Adrenal gland (tissue), 12 donors: ENCODE data around the gene GLP2R. TPM values are rescaled to one million over a fixed set of nuclear protein-coding genes. Genes with fewer than 3 reads are reported as not detected.

Experiments
- DNase-seq, 7 donors: peaks; one replicate each; pipeline ENCODE4 v3.0.0-alpha.2; 2019 to 2020
- H3K27ac ChIP-seq, 5 donors: fragments of 200-600 bp; sonication (generic) in 4 of 5; 1 replicate in 3 of 5; 2 replicates in 2 of 5; pipeline versions ENCODE4 v1.5.1 to v1.8.0; 2016 to 2020; ENCODE audit warnings: mild to moderate bottlenecking in 1 of 5
- H3K27me3 ChIP-seq: fragments of 200-600 bp; 2 replicates; pipeline ENCODE4 v1.8.0; 2021
- H3K36me3 ChIP-seq, 2 donors: fragments of 200-600 bp; replicated peaks in 1 of 2; 1 replicate in 1 of 2; 2 replicates in 1 of 2; pipeline versions ENCODE4 v1.5.1 to v1.8.0; 2018 to 2022
- H3K4me1 ChIP-seq, 2 donors: fragments of 200-600 bp; replicated peaks in 1 of 2; 1 replicate in 1 of 2; 2 replicates in 1 of 2; pipeline versions ENCODE4 v1.5.1 to v1.8.0; 2018 to 2021
- H3K4me3 ChIP-seq, 4 donors: fragments of 200-600 bp; sonication (generic) in 3 of 4; one replicate each; pipeline ENCODE4 v1.5.1; 2016 to 2018
- H3K9me3 ChIP-seq, 3 donors: fragments of 200-600 bp; sonication (generic) in 1 of 3; replicated peaks in 1 of 3; 1 replicate in 2 of 3; 2 replicates in 1 of 3; pipeline versions ENCODE4 v1.5.1 to v1.8.0; 2016 to 2021
- POLR2A ChIP-seq, 2 donors: fragments of 450-650 bp; IDR thresholded peaks; one replicate each; pipeline ENCODE4 v1.6.1; 2017; ENCODE audit warnings: antibody characterized with exemption in 2 of 2, mild to moderate bottlenecking in 2 of 2, moderate library complexity in 1 of 2
- WGBS, 4 donors: extraction: QIAGEN DNeasy Blood & Tissue Kit in 2 of 4; methylation state at CpG; one replicate each; pipeline versions ENCODE4 v1.1.5 to v1.1.7; 2013 to 2017; 5-methylcytosine and 5-hydroxymethylcytosine counted together
- intact Hi-C, 2 donors: fragments of 100-400 bp; cut with DNase I; formaldehyde crosslinking; loops; one replicate each; pipeline versions ENCODE4 v1.14.1 to v1.15.0; 2022 to 2023
- polyA plus RNA-seq, 3 donors: library from polyadenylated mRNA; stranded (reverse); fragments of 200-250 nt in 2 of 3; fragments of 350-450 nt in 1 of 3; fragmentation: Illumina TruSeq in 1 of 3; extraction: RNeasy Lipid Tissue Mini Kit (QIAGEN cat#74804) in 1 of 3; gene quantifications; one replicate each; pipeline ENCODE4 v1.2.3, GENCODE V29; 2013 to 2014
- total RNA-seq, 9 donors: library from RNA; depleted of rRNA in 4 of 9; stranded (reverse); fragments of >200 nt in 4 of 9; fragments of 120-200 nt in 1 of 9; fragmentation: NEBNext Ultra II Directional in 1 of 9; extraction: Animal tissue kit (Norgen Biotek cat#: 25700) in 1 of 9; gene quantifications; one replicate each; pipeline versions ENCODE4 v1.1.0 to v1.2.4, GENCODE V29; 2013 to 2023
- TF ChIP-seq, protein P1 (sequence below), 6 experiments: fragments of 450-650 bp in 4 of 6; fragments of 200-600 bp in 2 of 6; sonication (generic) in 1 of 6; IDR thresholded peaks; 1 replicate in 5 of 6; 2 replicates in 1 of 6; pipeline versions ENCODE4 v1.5.1 to v1.8.0; 2016 to 2021; ENCODE audit warnings: antibody characterized with exemption in 6 of 6, mild to moderate bottlenecking in 2 of 6, moderate library complexity in 1 of 6
- donor health status: healthy with polysubstance abuse.
- donor health status: Bipolar disorder and iron deficiency.
- donor health status: DM: yes; HTN: yes; CAD: no.
- donor health status: DM: no; HTN: no; CAD: no.
- donor health status: DM: no; HTN: no; CAD: no.
- donor health status: DM: yes; HTN: yes; CAD: no.

Gene GLP2R
- total and polyA plus RNA-seq, 12 donors, result 0.07 to 1.2 (median 0.35) TPM; not detected in 1

DNA sequence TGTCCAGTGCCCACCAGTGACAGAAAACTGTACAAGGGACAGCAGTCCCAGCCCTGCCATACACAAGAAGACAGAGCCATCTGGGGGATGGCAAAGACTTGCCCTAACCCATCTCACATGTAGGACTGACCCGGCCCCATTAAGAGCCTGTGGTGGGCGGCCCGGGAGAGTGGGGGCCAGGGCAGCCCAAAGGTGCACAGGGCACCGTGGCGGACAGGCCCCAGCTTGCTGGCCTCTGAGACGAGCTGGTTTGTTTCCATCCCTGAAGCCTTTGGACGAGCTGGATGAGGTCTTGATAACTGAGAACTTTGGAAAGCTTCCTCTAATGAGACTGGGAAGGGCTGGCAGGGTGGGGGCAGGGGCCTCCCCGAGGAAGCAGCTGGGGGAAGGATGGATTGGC, 90.4 kb downstream of the GLP2R start:
- Histone ChIP-seq H3K9me3 (no peaks in the 10 kb centered on the region), H3K27ac (no peak overlapping the region), H3K27me3 (no peaks in the 10 kb centered on the region), H3K4me3 (no peak overlapping the region), H3K36me3 (no peaks in the 10 kb centered on the region), H3K4me1 (no peaks in the 10 kb centered on the region)
- DNase-seq, result no peak
- intact Hi-C loops, result no loop called here
- 70 to 84% (median 77%) methylated on average over 2 to 8 of the region's 8 CpGs for WGBS, 4 donors
- TF ChIP-seq, protein P1, sequence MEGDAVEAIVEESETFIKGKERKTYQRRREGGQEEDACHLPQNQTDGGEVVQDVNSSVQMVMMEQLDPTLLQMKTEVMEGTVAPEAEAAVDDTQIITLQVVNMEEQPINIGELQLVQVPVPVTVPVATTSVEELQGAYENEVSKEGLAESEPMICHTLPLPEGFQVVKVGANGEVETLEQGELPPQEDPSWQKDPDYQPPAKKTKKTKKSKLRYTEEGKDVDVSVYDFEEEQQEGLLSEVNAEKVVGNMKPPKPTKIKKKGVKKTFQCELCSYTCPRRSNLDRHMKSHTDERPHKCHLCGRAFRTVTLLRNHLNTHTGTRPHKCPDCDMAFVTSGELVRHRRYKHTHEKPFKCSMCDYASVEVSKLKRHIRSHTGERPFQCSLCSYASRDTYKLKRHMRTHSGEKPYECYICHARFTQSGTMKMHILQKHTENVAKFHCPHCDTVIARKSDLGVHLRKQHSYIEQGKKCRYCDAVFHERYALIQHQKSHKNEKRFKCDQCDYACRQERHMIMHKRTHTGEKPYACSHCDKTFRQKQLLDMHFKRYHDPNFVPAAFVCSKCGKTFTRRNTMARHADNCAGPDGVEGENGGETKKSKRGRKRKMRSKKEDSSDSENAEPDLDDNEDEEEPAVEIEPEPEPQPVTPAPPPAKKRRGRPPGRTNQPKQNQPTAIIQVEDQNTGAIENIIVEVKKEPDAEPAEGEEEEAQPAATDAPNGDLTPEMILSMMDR (IDR thresholded peaks at IDR 0.05), result no peak
- TF ChIP-seq POLR2A (IDR thresholded peaks at IDR 0.05), result no peak

DNA sequence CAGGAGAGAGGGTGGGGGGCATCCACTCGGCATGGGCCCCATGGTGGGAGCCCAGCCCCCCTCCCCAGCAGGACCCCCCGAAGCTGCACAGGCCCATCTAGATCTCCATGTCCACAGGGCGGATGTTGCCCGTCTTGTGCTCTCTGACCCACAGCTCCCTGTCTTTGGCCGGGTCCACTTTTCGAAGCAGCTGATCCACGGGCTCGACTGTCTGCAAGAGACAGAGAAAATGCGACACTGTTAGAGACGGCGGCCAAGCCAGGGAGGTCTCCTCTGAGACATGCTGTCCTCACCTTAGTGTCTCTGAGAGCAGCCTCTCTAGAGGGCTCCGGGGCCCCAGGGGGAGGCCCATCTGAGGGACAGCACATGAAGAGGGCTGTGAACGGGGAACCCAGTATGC, 91.4 kb downstream of the GLP2R start:
- intact Hi-C loops, result no loop called here
- H3K4me1 ChIP-seq, result no peaks in the 10 kb centered on the region
- H3K9me3 ChIP-seq, result no peaks in the 10 kb centered on the region
- WGBS, 4 donors, result 76 to 92% (median 82%) methylated on average over 8 to 13 of the region's 13 CpGs
- no peaks in the 10 kb centered on the region for H3K36me3 ChIP-seq
- no peak for DNase-seq
- no peak for TF ChIP-seq POLR2A (IDR thresholded peaks at IDR 0.05)
- no peak overlapping the region for H3K4me3 ChIP-seq
- H3K27ac ChIP-seq, result no peak overlapping the region
- no peaks in the 10 kb centered on the region for H3K27me3 ChIP-seq

DNA sequence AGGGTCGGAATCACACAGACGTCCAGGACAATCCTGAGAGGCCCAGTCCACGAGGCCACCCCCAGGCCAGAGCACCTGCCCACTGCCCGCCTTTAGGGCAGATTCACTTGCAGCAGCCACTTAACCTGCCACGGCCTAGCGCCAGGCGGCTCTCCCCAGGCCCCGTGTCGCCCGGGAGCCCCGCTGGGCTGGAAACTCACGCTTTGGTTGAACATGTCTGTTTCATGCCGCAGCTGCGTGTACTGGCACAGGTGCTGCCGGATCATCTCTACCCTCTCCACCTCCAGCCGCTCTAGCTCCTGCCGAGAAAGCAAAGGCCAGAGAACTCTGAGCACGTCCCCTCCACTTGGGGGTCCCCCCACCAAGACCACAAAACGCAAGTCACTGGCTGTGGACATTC, 92.1 kb downstream of the GLP2R start:
- no peak overlapping the region for H3K4me3 ChIP-seq
- H3K36me3 ChIP-seq, result no peaks in the 10 kb centered on the region
- no peak for DNase-seq
- H3K27ac ChIP-seq, result no peak overlapping the region
- no peaks in the 10 kb centered on the region for H3K27me3 ChIP-seq
- no peaks in the 10 kb centered on the region for H3K4me1 ChIP-seq
- no peak for TF ChIP-seq POLR2A (IDR thresholded peaks at IDR 0.05)
- TF ChIP-seq, protein P1 (IDR thresholded peaks at IDR 0.05), result no peak
- WGBS, 4 donors, result 80 to 87% (median 84%) methylated on average over 18 to 19 of the region's 19 CpGs
- intact Hi-C loops, result no loop called here
- no peaks in the 10 kb centered on the region for H3K9me3 ChIP-seq

DNA sequence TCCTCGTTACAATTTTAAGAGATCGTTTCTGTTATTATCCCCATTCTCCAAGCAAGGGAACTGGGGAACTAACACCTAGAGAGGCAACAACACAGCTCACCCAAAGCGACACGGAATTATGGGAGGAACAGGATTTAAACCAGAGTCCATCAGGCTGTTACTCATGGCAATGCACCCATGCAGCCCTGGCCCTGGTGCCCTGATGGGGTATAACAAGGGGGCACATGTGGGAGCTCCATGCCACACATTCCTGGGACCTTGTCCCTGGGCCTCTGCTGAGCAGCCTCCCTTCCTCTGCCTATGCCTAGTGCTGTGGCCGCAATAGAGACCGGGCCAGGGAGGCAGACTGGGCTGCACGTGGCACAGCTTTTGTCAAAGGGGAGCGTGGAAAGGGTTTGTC, 92.6 kb downstream of the GLP2R start:
- intact Hi-C loops, result no loop called here
- WGBS, 4 donors, result 83 to 91% (median 87%) methylated on average over 6 to 8 of the region's 8 CpGs
- H3K36me3 ChIP-seq, result no peaks in the 10 kb centered on the region

More for the DNA sequence above, 92.6 kb downstream of the GLP2R start:
- DNase-seq, result no peak
- no peak for TF ChIP-seq POLR2A (IDR thresholded peaks at IDR 0.05)
- TF ChIP-seq, protein P1 (IDR thresholded peaks at IDR 0.05), result no peak
- no peaks in the 10 kb centered on the region for H3K9me3 ChIP-seq
- no peaks in the 10 kb centered on the region for H3K27me3 ChIP-seq
- H3K4me3 ChIP-seq, result no peak overlapping the region
- H3K4me1 ChIP-seq, result no peaks in the 10 kb centered on the region
- H3K27ac ChIP-seq, result no peak overlapping the region
